ENCODE measurements around the gene PDXP. TPM values are rescaled to one million over a fixed set of nuclear protein-coding genes. Genes with fewer than 3 reads are reported as not detected.
A peak's percentile ranks its signal among the peaks of the same experiment; 100 is the strongest.

The PDXP gene
- total RNA-seq, 4 donors from 2014 or later: 3.8 to 5.4 (median 4.3) TPM

- DNase-seq (ENCODE audit: low spot score) (no peak), ATAC-seq (ENCODE audit: low FRiP score) (no peak)
- TF ChIP-seq CTCF (IDR thresholded peaks at IDR 0.05): peak in 1 of 3 donors; percentile 11
These were observed 17.6 kb downstream of the PDXP start for GRCh38 chr22:37675930-37676735.

- ATAC-seq (ENCODE audit: low FRiP score) (peak; percentile 71), DNase-seq (ENCODE audit: low spot score) (peak; percentile 94)
- no peak for TF ChIP-seq CTCF (IDR thresholded peaks at IDR 0.05)
These were observed 18.4 kb downstream of the PDXP start for GRCh38 chr22:37676736-37677492.

GRCh38 chr22:37677493-37677974 lies 19.0 kb downstream of the PDXP start:
- DNase-seq (ENCODE audit: low spot score) (no peak), ATAC-seq (ENCODE audit: low FRiP score) (no peak)
- TF ChIP-seq CTCF (IDR thresholded peaks at IDR 0.05): no peak

- DNase-seq (ENCODE audit: low spot score) (no peak), ATAC-seq (ENCODE audit: low FRiP score) (no peak)
- TF ChIP-seq CTCF (IDR thresholded peaks at IDR 0.05): no peak
These were observed 19.8 kb downstream of the PDXP start for GRCh38 chr22:37678372-37678771.

GRCh38 chr22:37679670-37680069 lies 21.1 kb downstream of the PDXP start:
- ATAC-seq (ENCODE audit: low FRiP score) (no peak), DNase-seq (ENCODE audit: low spot score) (no peak)
- TF ChIP-seq CTCF (IDR thresholded peaks at IDR 0.05): no peak

GRCh38 chr22:37680191-37680851 lies 21.8 kb downstream of the PDXP start:
- no peak for DNase-seq (ENCODE audit: low spot score)
- ATAC-seq (ENCODE audit: low FRiP score): no peak
- TF ChIP-seq CTCF (IDR thresholded peaks at IDR 0.05): no peak
